Smooth muscle cell (in vitro differentiated cells): Measurements from ENCODE around the gene LAGE3. TPM values are rescaled to one million over a fixed set of nuclear protein-coding genes. Genes with fewer than 3 reads are reported as not detected.

Experiments
- DNase-seq: peaks from one replicate; lab custom pipeline; 2025; ENCODE audit not compliant: unreplicated experiment; lab: John Stamatoyannopoulos, UW
- H2AFZ ChIP-seq: fragments of 200-600 bp; sonication (generic); 2 replicates; pipeline ENCODE4 v1.6.0; 2016; ENCODE audit warnings: antibody characterized with exemption, low read depth, mild to moderate bottlenecking
- H3F3A ChIP-seq: fragments of 200-600 bp; sonication (generic); 2 replicates; pipeline ENCODE4 v1.6.0; 2017; ENCODE audit warnings: antibody characterized with exemption, low read depth
- H3K27ac ChIP-seq: fragments of 200-600 bp; sonication (generic); 2 replicates; pipeline ENCODE4 v1.5.1; 2016; ENCODE audit warnings: low read depth, mild to moderate bottlenecking
- H3K27me3 ChIP-seq: fragments of 200-600 bp; sonication (generic); 2 replicates; pipeline ENCODE4 v1.6.1; 2016; ENCODE audit warnings: low read depth, mild to moderate bottlenecking
- H3K36me3 ChIP-seq: fragments of 200-600 bp; sonication (generic); 2 replicates; pipeline ENCODE4 v1.5.1; 2016; ENCODE audit warnings: low read depth
- H3K4me1 ChIP-seq: fragments of 200-600 bp; sonication (generic); 2 replicates; pipeline ENCODE4 v1.5.1; 2016; ENCODE audit warnings: low read depth
- H3K4me2 ChIP-seq: fragments of 200-600 bp; sonication (generic); 2 replicates; pipeline ENCODE4 v1.6.0; 2016; ENCODE audit warnings: mild to moderate bottlenecking
- H3K4me3 ChIP-seq: fragments of 200-600 bp; sonication (generic); 2 replicates; pipeline ENCODE4 v1.5.1; 2016; ENCODE audit warnings: mild to moderate bottlenecking
- H3K79me2 ChIP-seq: fragments of 200-600 bp; sonication (generic); 2 replicates; pipeline ENCODE4 v1.6.0; 2016; ENCODE audit warnings: low read depth, mild to moderate bottlenecking
- H3K9ac ChIP-seq: fragments of 200-600 bp; sonication (generic); 2 replicates; pipeline ENCODE4 v1.6.0; 2016; ENCODE audit warnings: low read depth
- H3K9me3 ChIP-seq: fragments of 200-600 bp; sonication (generic); replicated peaks from 2 replicates; pipeline ENCODE4 v1.5.1; 2016; ENCODE audit warnings: low read depth
- H4K20me1 ChIP-seq: fragments of 200-600 bp; sonication (generic); 2 replicates; pipeline ENCODE4 v1.6.0; 2016; ENCODE audit warnings: low read depth
- WGBS: methylation state at CpG from one replicate; pipeline ENCODE4 v1.1.7; 2016; ENCODE audit warnings: low lambda C conversion rate; 5-methylcytosine and 5-hydroxymethylcytosine counted together
- polyA plus RNA-seq: library from polyadenylated mRNA; unstranded; fragments of >200 nt; fragmentation: Nextera tagmentation; extraction: Ambion mirVana; gene quantifications from 2 replicates; pipeline ENCODE4 v1.2.1, GENCODE V29; 2016
- total RNA-seq: library from RNA; depleted of rRNA; stranded (reverse); fragments of >200 nt; gene quantifications from 2 replicates; pipeline ENCODE4 v1.2.3, GENCODE V29; 2014
- TF ChIP-seq, protein P1 (sequence below): fragments of 200-600 bp; sonication (generic); IDR thresholded peaks from 2 replicates; pipeline ENCODE4 v1.5.1; 2017; ENCODE audit warnings: borderline replicate concordance, mild to moderate bottlenecking, antibody characterized with exemption; ENCODE audit not compliant: insufficient read depth, poor library complexity, severe bottlenecking

Gene LAGE3
- total and polyA plus RNA-seq, 2 experiments from 2014 or later: 39.7 to 52.7 TPM

DNA sequence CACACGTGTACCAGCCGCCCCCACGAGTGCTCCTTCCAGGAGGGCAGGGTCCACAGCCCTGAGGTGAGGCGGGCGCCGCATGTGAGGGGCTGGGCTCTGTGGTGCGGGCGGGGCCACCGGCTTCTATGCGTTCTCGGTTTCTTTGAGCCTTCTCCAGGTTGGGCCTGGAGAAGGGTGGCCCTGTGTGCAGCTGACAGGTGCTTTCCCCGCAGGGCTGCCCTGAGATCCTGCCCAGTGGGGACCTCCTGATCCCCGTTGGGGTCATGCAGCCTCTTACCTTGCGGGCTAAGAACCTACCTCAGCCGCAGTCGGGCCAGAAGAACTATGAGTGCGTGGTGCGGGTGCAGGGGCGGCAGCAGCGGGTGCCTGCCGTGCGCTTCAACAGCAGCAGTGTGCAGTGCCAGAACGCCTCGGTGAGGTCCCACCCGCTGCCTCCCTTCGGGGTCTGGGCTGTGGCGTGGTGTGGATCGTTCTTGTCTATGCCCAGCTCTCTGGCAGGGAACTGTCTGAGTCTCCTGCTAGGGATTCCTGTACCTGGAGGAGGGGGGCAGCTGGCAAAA is 14.2 kb downstream of the LAGE3 start:
- H3K9ac ChIP-seq: no peak overlapping the region
- TF ChIP-seq, protein P1, sequence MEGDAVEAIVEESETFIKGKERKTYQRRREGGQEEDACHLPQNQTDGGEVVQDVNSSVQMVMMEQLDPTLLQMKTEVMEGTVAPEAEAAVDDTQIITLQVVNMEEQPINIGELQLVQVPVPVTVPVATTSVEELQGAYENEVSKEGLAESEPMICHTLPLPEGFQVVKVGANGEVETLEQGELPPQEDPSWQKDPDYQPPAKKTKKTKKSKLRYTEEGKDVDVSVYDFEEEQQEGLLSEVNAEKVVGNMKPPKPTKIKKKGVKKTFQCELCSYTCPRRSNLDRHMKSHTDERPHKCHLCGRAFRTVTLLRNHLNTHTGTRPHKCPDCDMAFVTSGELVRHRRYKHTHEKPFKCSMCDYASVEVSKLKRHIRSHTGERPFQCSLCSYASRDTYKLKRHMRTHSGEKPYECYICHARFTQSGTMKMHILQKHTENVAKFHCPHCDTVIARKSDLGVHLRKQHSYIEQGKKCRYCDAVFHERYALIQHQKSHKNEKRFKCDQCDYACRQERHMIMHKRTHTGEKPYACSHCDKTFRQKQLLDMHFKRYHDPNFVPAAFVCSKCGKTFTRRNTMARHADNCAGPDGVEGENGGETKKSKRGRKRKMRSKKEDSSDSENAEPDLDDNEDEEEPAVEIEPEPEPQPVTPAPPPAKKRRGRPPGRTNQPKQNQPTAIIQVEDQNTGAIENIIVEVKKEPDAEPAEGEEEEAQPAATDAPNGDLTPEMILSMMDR: no peak
- peaks cover 21% of the 10 kb centered on the region for H3K79me2 ChIP-seq
- H2AFZ ChIP-seq: no peak overlapping the region
- peaks cover 66% of the 10 kb centered on the region for H4K20me1 ChIP-seq
- H3K4me3 ChIP-seq: no peak overlapping the region
- no peaks in the 10 kb centered on the region for H3K4me1 ChIP-seq
- H3K27me3 ChIP-seq: no peaks in the 10 kb centered on the region
- H3K36me3 ChIP-seq: no peaks in the 10 kb centered on the region
- DNase-seq: no peak
- no peaks in the 10 kb centered on the region for H3F3A ChIP-seq
- no peak overlapping the region for H3K4me2 ChIP-seq
- no peak overlapping the region for H3K27ac ChIP-seq
- H3K9me3 ChIP-seq: no peaks in the 10 kb centered on the region
- 93% methylated on average over 28 of the region's 28 CpGs for WGBS

DNA sequence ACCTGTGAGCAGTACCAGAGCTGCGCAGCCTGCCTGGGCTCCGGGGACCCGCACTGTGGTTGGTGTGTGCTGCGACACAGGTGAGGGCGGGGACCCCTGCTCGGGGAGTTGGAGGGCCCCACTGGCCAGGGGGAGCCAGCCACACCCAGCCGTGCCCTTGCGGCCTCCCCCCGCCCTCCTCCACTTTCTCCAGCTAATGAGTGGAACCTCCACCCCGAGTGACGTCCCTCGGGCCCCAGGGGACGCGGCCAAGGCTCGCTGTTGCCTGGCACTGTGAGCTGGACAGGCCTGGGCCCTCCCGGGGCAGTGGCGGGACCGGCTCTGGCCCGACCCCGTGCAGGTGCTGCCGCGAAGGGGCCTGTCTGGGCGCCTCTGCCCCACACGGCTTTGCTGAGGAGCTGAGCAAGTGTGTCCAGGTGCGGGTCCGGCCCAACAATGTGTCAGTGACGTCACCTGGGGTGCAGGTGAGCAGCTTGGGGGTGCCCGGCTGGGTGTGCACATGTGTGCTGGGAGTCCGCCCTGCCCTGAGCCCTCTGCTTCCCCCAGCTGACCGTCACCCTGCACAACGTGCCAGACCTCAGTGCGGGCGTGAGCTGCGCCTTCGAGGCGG is 15.4 kb downstream of the LAGE3 start:
- Histone ChIP-seq H3K4me2 (no peak overlapping the region), H3K27me3 (no peaks in the 10 kb centered on the region), H3K79me2 (peaks cover 32% of the 10 kb centered on the region), H3K4me3 (no peak overlapping the region), H4K20me1 (peaks cover 61% of the 10 kb centered on the region), H2AFZ (no peak overlapping the region), H3K4me1 (peaks cover 6% of the 10 kb centered on the region), H3K27ac (no peak overlapping the region), H3K9ac (no peak overlapping the region), H3K9me3 (no peaks in the 10 kb centered on the region), H3F3A (no peaks in the 10 kb centered on the region), H3K36me3 (no peaks in the 10 kb centered on the region)
- DNase-seq: no peak
- TF ChIP-seq, protein P1: no peak
- 93% methylated on average over 30 of the region's 36 CpGs for WGBS

DNA sequence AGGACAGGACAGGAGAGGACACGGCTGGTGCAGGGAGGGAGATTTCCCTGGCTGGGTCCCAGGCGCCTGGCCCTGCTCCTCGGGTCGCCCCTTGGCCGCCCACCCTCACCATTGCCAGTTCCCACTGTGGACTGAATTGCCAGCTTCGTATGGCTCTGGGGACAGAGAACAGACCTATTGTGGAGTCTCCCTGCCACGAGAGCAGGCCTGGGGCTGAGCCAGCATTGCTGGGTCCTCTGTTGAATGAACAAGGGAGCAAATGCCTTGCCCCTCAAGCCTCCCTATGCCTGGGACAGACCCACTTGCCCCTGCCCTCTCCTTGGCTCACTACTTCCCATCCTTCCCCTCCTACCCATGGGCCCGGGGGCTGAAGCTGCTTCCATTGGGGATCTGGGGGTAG is 16.7 kb downstream of the LAGE3 start:
- H3K9me3 ChIP-seq: no peaks in the 10 kb centered on the region

More for the DNA sequence above, 16.7 kb downstream of the LAGE3 start:
- TF ChIP-seq, protein P1: no peak
- no peaks in the 10 kb centered on the region for H3K36me3 ChIP-seq
- no peak overlapping the region for H3K4me2 ChIP-seq
- no peaks in the 10 kb centered on the region for H3F3A ChIP-seq
- H2AFZ ChIP-seq: no peak overlapping the region
- 88% methylated on average over 8 of the region's 8 CpGs for WGBS
- no peak overlapping the region for H3K9ac ChIP-seq
- H3K27me3 ChIP-seq: no peaks in the 10 kb centered on the region
- H4K20me1 ChIP-seq: peaks cover 61% of the 10 kb centered on the region
- no peak overlapping the region for H3K27ac ChIP-seq
- H3K4me3 ChIP-seq: no peak overlapping the region
- peaks cover 6% of the 10 kb centered on the region for H3K4me1 ChIP-seq
- H3K79me2 ChIP-seq: peaks cover 37% of the 10 kb centered on the region
- no peak for DNase-seq
